ENCODE results near the gene CCHCR1.

The CCHCR1 gene

GRCh38 chr6:31161216-31162126 lies 3.9 kb upstream of the CCHCR1 start:
- FAIRE-seq: no peak

GRCh38 chr6:31158863-31159855 lies 1.6 kb upstream of the CCHCR1 start:
- FAIRE-seq: no peak

GRCh38 chr6:31158140-31158862 lies 699 bp upstream of the CCHCR1 start, which contains the start of gene TCF19:
TCF19 (plus strand) TSS chr6:31158589; CDS start chr6:31159470, 881 bp downstream.
- peak; percentile 98 for FAIRE-seq

GRCh38 chr6:31156641-31157040 lies 961 bp downstream of the CCHCR1 start:
- no peak for FAIRE-seq

- FAIRE-seq: no peak
Observed at GRCh38 chr6:31154436-31154835, 3.2 kb downstream of the CCHCR1 start.

GRCh38 chr6:31152781-31153180 lies 4.8 kb downstream of the CCHCR1 start:
- FAIRE-seq: no peak

- no peak for FAIRE-seq
Observed at GRCh38 chr6:31149827-31150447, 7.7 kb downstream of the CCHCR1 start.

GRCh38 chr6:31145386-31145785 lies 12.2 kb downstream of the CCHCR1 start:
- FAIRE-seq: no peak

- FAIRE-seq: no peak
Observed at GRCh38 chr6:31144970-31145340, 12.6 kb downstream of the CCHCR1 start.

- no peak for FAIRE-seq
Observed at GRCh38 chr6:31144296-31144969, 13.2 kb downstream of the CCHCR1 start.

GRCh38 chr6:31143148-31143547 lies 14.5 kb downstream of the CCHCR1 start:
- FAIRE-seq: no peak

GRCh38 chr6:31142361-31142761 lies 15.2 kb downstream of the CCHCR1 start:
- no peak for FAIRE-seq

GRCh38 chr6:31140643-31141042 lies 17.0 kb downstream of the CCHCR1 start:
- no peak for FAIRE-seq

GRCh38 chr6:31139599-31139998 lies 18.0 kb downstream of the CCHCR1 start:
- FAIRE-seq: no peak

GRCh38 chr6:31138982-31139381 lies 18.6 kb downstream of the CCHCR1 start, which contains the start of gene PSORS1C2:
PSORS1C2 (minus strand) TSS chr6:31139066; CDS start chr6:31139026, 40 bp downstream.
- FAIRE-seq: no peak

- FAIRE-seq: no peak
Observed at GRCh38 chr6:31135710-31136109, 21.9 kb downstream of the CCHCR1 start.

GRCh38 chr6:31132806-31133205 lies 24.8 kb downstream of the CCHCR1 start:
- no peak for FAIRE-seq

GRCh38 chr6:31131595-31131994 lies 26.0 kb downstream of the CCHCR1 start:
- FAIRE-seq: no peak

GRCh38 chr6:31130751-31131150 lies 26.9 kb downstream of the CCHCR1 start:
- no peak for FAIRE-seq

- FAIRE-seq: no peak
Observed at GRCh38 chr6:31129130-31129529, 28.5 kb downstream of the CCHCR1 start.

GRCh38 chr6:31128093-31128676 lies 29.4 kb downstream of the CCHCR1 start:
- FAIRE-seq: no peak

Data from endometrium (tissue), 2 donors.